ENCODE measurements around the gene TRMT11. TPM values are rescaled to one million over a fixed set of nuclear protein-coding genes. Genes with fewer than 3 reads are reported as not detected.

TRMT11 gene
- total RNA-seq, 1 experiment from 2014 or later, result 36.7 TPM

GRCh38 chr6:126069449-126069848 lies 83.1 kb downstream of the TRMT11 start:
- intact Hi-C loops (cut with micrococcal nuclease; ENCODE audit: unreplicated experiment), result no loop called here
- no peaks in the 10 kb centered on the region for H3K27me3 Mint-ChIP-seq (ENCODE audit: insufficient read depth, unreplicated experiment)
- no peak for TF ChIP-seq CTCF (IDR thresholded peaks at IDR 0.05; ENCODE audit: insufficient read depth in 1 of 2, low read depth in 1 of 2, low read length in 1 of 2, severe bottlenecking in 1 of 2, unreplicated experiment in 1 of 2)

GRCh38 chr6:126071000-126071647 lies 84.8 kb downstream of the TRMT11 start:
- Mint-ChIP-seq H3K4me3 (ENCODE audit: unreplicated experiment) (no peak overlapping the region), H3K36me3 (ENCODE audit: insufficient read depth, unreplicated experiment) (peaks cover 11% of the 10 kb centered on the region), H3K4me1 (ENCODE audit: low read depth, unreplicated experiment) (peaks cover 6% of the 10 kb centered on the region), H3K27ac (ENCODE audit: unreplicated experiment) (peak overlapping the region; percentile 17), H3K9me3 (ENCODE audit: unreplicated experiment) (no peaks in the 10 kb centered on the region), H3K27me3 (ENCODE audit: insufficient read depth, unreplicated experiment) (no peaks in the 10 kb centered on the region)
- no peak for TF ChIP-seq CTCF (IDR thresholded peaks at IDR 0.05; ENCODE audit: insufficient read depth in 1 of 2, low read depth in 1 of 2, low read length in 1 of 2, severe bottlenecking in 1 of 2, unreplicated experiment in 1 of 2)
- CTCF ChIA-PET, result no interaction called here
- H3K4me3 ChIP-seq (ENCODE audit: low read depth, low read length), result no peak overlapping the region
- BruUV-seq (replicated peaks), result no TSS peak
- no peaks in the 10 kb centered on the region for H3K9me3 ChIP-seq
- DNase-seq, result no peak
- H3K27me3 ChIP-seq (replicated peaks; ENCODE audit: control insufficient read depth, insufficient read depth, low read length), result no peaks in the 10 kb centered on the region
- peaks cover 17% of the 10 kb centered on the region for H3K4me1 ChIP-seq
- POLR2A ChIA-PET, result no interaction called here
- intact Hi-C loops (cut with micrococcal nuclease; ENCODE audit: unreplicated experiment), result no loop called here
- no peaks in the 10 kb centered on the region; the same call in none of the 2 replicates for H3K36me3 ChIP-seq (ENCODE audit: control insufficient read depth, insufficient read depth, low read length)

More at GRCh38 chr6:126069449-126069848, 83.1 kb downstream of the TRMT11 start:
- Histone ChIP-seq H3K36me3 (ENCODE audit: control insufficient read depth, insufficient read depth, low read length) (no peaks in the 10 kb centered on the region; the same call in none of the 2 replicates), H3K4me3 (ENCODE audit: low read depth, low read length) (no peak overlapping the region), H3K27me3 (replicated peaks; ENCODE audit: control insufficient read depth, insufficient read depth, low read length) (no peaks in the 10 kb centered on the region), H3K9me3 (0 out of 2 replicates have a peak, but pooled peaks cover 3% of the 10 kb centered on the region), H3K4me1 (peaks cover 24% of the 10 kb centered on the region)
- no peak for DNase-seq
- no peaks in the 10 kb centered on the region for H3K9me3 Mint-ChIP-seq (ENCODE audit: unreplicated experiment)
- H3K27ac Mint-ChIP-seq (ENCODE audit: unreplicated experiment), result no peak overlapping the region
- no TSS peak for BruUV-seq (replicated peaks)
- H3K36me3 Mint-ChIP-seq (ENCODE audit: insufficient read depth, unreplicated experiment), result peaks cover 11% of the 10 kb centered on the region
- peaks cover 16% of the 10 kb centered on the region for H3K4me1 Mint-ChIP-seq (ENCODE audit: low read depth, unreplicated experiment)
- H3K4me3 Mint-ChIP-seq (ENCODE audit: unreplicated experiment), result no peak overlapping the region
- ChIA-PET POLR2A (no interaction called here), CTCF (no interaction called here)

- intact Hi-C loops (cut with micrococcal nuclease; ENCODE audit: unreplicated experiment), result no loop called here
- no peak overlapping the region for H3K4me3 Mint-ChIP-seq (ENCODE audit: unreplicated experiment)
- H3K4me1 ChIP-seq, result peaks cover 27% of the 10 kb centered on the region
- no peak overlapping the region for H3K27ac Mint-ChIP-seq (ENCODE audit: unreplicated experiment)
- no TSS peak for BruUV-seq (replicated peaks)
- H3K9me3 Mint-ChIP-seq (ENCODE audit: unreplicated experiment), result no peaks in the 10 kb centered on the region
- peaks cover 14% of the 10 kb centered on the region for H3K36me3 Mint-ChIP-seq (ENCODE audit: insufficient read depth, unreplicated experiment)
- H3K4me3 ChIP-seq (ENCODE audit: low read depth, low read length), result no peak overlapping the region
- no peaks in the 10 kb centered on the region for H3K27me3 ChIP-seq (replicated peaks; ENCODE audit: control insufficient read depth, insufficient read depth, low read length)
- no peak for TF ChIP-seq CTCF (IDR thresholded peaks at IDR 0.05; ENCODE audit: insufficient read depth in 1 of 2, low read depth in 1 of 2, low read length in 1 of 2, severe bottlenecking in 1 of 2, unreplicated experiment in 1 of 2)
- no peaks in the 10 kb centered on the region for H3K9me3 ChIP-seq
- no peaks in the 10 kb centered on the region for H3K27me3 Mint-ChIP-seq (ENCODE audit: insufficient read depth, unreplicated experiment)
- ChIA-PET CTCF (no interaction called here), POLR2A (no interaction called here)
- DNase-seq, result no peak
- H3K4me1 Mint-ChIP-seq (ENCODE audit: low read depth, unreplicated experiment), result peaks cover 12% of the 10 kb centered on the region
- no peaks in the 10 kb centered on the region; the same call in none of the 2 replicates for H3K36me3 ChIP-seq (ENCODE audit: control insufficient read depth, insufficient read depth, low read length)
Measured at GRCh38 chr6:126072172-126072571, 85.8 kb downstream of the TRMT11 start.

Data from Caco-2 (cell line).